Measurements from ENCODE around the gene TMC5. TPM values are rescaled to one million over a fixed set of nuclear protein-coding genes. Genes with fewer than 3 reads are reported as not detected.
"Not testable (repeated sequence)": the region's sequence is repeated elsewhere in the genome, so short reads cannot be mapped to it uniquely, and the experiment has no call there.

Gene TMC5
- total RNA-seq, 1 donor from 2014 or later: 0.32 TPM

DNA sequence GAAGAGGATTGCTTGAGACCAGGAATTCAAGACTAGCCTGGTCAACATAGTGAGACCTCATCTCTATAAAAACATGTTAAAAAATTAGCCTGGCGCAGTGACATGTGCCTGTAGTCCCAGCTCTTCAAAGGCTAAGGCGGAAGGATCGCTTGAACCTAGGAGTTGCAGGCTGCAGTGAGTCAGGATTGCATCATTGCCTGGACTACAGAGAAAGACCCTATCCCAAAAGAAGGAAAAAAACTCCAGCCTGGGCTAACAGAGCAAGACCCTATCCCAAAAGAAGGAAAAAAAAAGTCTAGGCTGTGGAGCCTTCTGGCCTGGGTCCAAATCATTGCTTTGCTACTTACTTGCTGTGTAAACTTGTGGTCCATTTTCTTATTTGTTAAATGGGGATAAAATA is 111.0 kb downstream of the TMC5 start:
- no peak overlapping the region for H3K9ac ChIP-seq

DNA sequence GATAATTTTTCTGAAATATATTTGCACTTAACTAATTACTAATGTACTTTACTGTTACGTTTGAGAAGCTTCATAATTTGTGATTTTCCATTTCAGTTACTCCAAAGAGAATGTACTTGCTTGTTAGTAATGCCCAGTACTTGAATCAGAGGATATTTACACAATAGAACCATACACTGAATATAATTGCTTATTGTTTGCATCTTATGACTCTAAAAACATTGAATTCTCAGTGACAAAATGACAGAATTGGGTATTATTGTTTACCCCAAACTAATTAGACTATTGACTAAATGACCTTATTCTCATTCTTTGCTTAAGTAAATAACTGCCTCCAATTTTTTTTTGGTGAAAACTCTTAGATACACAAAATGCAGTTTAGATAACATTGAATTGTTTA is 114.9 kb downstream of the TMC5 start:
- DNase-seq (ENCODE audit: low spot score): no peak
- TF ChIP-seq, protein P1, sequence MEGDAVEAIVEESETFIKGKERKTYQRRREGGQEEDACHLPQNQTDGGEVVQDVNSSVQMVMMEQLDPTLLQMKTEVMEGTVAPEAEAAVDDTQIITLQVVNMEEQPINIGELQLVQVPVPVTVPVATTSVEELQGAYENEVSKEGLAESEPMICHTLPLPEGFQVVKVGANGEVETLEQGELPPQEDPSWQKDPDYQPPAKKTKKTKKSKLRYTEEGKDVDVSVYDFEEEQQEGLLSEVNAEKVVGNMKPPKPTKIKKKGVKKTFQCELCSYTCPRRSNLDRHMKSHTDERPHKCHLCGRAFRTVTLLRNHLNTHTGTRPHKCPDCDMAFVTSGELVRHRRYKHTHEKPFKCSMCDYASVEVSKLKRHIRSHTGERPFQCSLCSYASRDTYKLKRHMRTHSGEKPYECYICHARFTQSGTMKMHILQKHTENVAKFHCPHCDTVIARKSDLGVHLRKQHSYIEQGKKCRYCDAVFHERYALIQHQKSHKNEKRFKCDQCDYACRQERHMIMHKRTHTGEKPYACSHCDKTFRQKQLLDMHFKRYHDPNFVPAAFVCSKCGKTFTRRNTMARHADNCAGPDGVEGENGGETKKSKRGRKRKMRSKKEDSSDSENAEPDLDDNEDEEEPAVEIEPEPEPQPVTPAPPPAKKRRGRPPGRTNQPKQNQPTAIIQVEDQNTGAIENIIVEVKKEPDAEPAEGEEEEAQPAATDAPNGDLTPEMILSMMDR (IDR thresholded peaks at IDR 0.05): no peak
- TF ChIP-seq EZH2phosphoT487 (IDR thresholded peaks at IDR 0.05) (no peak), EZH2 (IDR thresholded peaks at IDR 0.05) (no peak)
- Histone ChIP-seq H3K27ac (no peak overlapping the region), H3K4me3 (no peak overlapping the region), H3K27me3 (no peaks in the 10 kb centered on the region), H2AFZ (replicated peaks) (no peak overlapping the region), H3K9me3 (ENCODE audit: low read depth) (no peaks in the 10 kb centered on the region), H3K36me3 (peaks cover 27% of the 10 kb centered on the region), H3K4me2 (no peak overlapping the region), H3F3A (ENCODE audit: low read depth) (peaks cover 17% of the 10 kb centered on the region), H3K79me2 (ENCODE audit: low read depth) (peaks cover 2% of the 10 kb centered on the region), H4K20me1 (ENCODE audit: low read depth) (no peaks in the 10 kb centered on the region), H3K9ac (no peak overlapping the region), H3K4me1 (peaks cover 14% of the 10 kb centered on the region)
- Mint-ChIP-seq H3K4me3 (no peak overlapping the region), H3K4me1 (no peaks in the 10 kb centered on the region), H3K36me3 (peaks cover 30% of the 10 kb centered on the region), H3K27ac (no peak overlapping the region), H3K27me3 (ENCODE audit: insufficient read depth, low read depth) (no peaks in the 10 kb centered on the region), H3K9me3 (no peaks in the 10 kb centered on the region)

More for the DNA sequence above, 111.0 kb downstream of the TMC5 start:
- Histone ChIP-seq H3K4me3 (no peak overlapping the region), H3F3A (ENCODE audit: low read depth) (peaks cover 23% of the 10 kb centered on the region), H2AFZ (replicated peaks) (no peak overlapping the region), H3K27me3 (no peaks in the 10 kb centered on the region), H3K79me2 (ENCODE audit: low read depth) (peaks cover 39% of the 10 kb centered on the region), H3K27ac (no peak overlapping the region), H3K9me3 (ENCODE audit: low read depth) (no peaks in the 10 kb centered on the region), H3K4me2 (no peak overlapping the region), H3K36me3 (peaks cover 23% of the 10 kb centered on the region), H4K20me1 (ENCODE audit: low read depth) (no peaks in the 10 kb centered on the region), H3K4me1 (peaks cover 27% of the 10 kb centered on the region)
- H3K27me3 Mint-ChIP-seq (ENCODE audit: insufficient read depth, low read depth): no peaks in the 10 kb centered on the region
- no peak for TF ChIP-seq EZH2phosphoT487 (IDR thresholded peaks at IDR 0.05)
- TF ChIP-seq EZH2 (IDR thresholded peaks at IDR 0.05): no peak
- H3K27ac Mint-ChIP-seq: no peak overlapping the region
- no peak for DNase-seq (ENCODE audit: low spot score)
- no peaks in the 10 kb centered on the region for H3K9me3 Mint-ChIP-seq
- peaks cover 17% of the 10 kb centered on the region for H3K4me1 Mint-ChIP-seq
- H3K36me3 Mint-ChIP-seq: peaks cover 21% of the 10 kb centered on the region
- H3K4me3 Mint-ChIP-seq: no peak overlapping the region

DNA sequence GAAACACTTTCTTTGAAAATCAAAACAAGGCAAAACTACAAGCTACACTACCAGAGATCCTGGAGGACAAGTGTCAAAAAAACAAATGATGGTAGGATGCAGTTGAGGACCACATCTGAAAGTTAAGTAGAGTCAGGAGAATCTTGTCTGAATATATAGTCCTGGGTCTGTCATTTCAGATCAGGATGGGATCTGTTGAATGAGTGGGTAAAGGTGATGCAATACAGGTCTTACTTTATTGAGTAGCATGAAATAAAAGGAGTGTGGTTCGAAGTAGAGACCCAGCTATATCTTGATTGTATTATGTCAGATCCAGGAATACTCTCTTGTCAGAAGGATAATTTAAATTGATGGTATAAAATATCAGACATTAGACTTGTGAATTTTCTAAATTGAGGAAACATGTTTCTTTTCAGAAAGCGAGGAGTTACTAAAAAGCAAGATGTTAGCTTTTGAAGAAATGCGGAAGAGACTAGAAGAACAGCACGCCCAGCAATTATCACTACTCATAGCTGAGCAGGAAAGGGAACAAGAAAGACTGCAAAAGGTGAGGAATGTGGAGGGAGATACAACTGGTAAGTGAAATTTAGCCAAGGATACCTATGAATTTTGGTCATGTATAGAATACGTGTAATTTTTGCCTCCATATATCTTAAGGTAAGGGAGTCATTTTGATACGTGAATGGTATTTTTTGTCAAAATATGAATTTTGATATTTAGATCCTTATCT is 122.7 kb downstream of the TMC5 start:
- Histone ChIP-seq H3K9ac (no peak overlapping the region), H3K36me3 (peaks cover 18% of the 10 kb centered on the region), H4K20me1 (ENCODE audit: low read depth) (no peaks in the 10 kb centered on the region), H3K79me2 (ENCODE audit: low read depth) (no peaks in the 10 kb centered on the region), H3K27me3 (no peaks in the 10 kb centered on the region), H2AFZ (replicated peaks) (no peak overlapping the region), H3K9me3 (ENCODE audit: low read depth) (no peaks in the 10 kb centered on the region), H3K4me1 (no peaks in the 10 kb centered on the region), H3K4me2 (no peak overlapping the region), H3F3A (ENCODE audit: low read depth) (no peaks in the 10 kb centered on the region), H3K27ac (no peak overlapping the region), H3K4me3 (no peak overlapping the region)
- TF ChIP-seq EZH2 (IDR thresholded peaks at IDR 0.05) (no peak), EZH2phosphoT487 (IDR thresholded peaks at IDR 0.05) (no peak)
- TF ChIP-seq, protein P1 (IDR thresholded peaks at IDR 0.05): no peak
- no peak for DNase-seq (ENCODE audit: low spot score)
- H3K27me3 Mint-ChIP-seq (ENCODE audit: insufficient read depth, low read depth): no peaks in the 10 kb centered on the region
- H3K4me1 Mint-ChIP-seq: no peaks in the 10 kb centered on the region
- no peak overlapping the region for H3K4me3 Mint-ChIP-seq
- no peaks in the 10 kb centered on the region for H3K9me3 Mint-ChIP-seq
- no peak overlapping the region for H3K27ac Mint-ChIP-seq
- peaks cover 35% of the 10 kb centered on the region for H3K36me3 Mint-ChIP-seq

DNA sequence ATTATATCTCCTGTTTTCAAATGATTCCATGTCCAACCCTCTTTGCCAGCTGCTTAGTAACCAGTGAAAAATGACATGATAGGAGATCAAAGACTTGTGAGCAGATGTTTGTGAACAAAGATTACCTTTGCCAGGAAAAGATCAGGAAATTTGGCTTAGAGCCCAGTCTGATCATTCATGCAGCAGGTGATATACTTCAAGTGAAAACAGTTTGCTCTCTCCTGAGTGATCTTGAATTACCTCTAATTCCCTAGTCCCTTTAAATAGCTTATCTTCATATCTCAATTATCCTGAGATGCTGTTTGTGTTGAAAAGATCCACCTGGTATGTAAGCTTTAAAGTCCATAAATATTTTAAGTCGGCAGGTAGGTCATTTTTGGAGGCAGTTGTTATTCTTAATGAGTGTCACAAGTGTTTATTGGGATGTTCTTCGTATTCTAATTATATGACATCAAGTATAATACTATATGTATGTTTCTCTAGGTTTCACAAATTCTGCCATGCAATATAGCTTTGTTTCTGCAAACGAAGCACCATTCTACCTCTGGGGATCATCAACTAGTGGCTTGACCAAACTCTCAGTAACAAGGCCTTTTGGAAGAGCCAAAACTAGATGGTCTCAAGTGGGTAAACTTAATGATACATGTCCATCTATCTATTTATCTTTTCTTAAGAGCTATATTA is 124.6 kb downstream of the TMC5 start:
- Mint-ChIP-seq H3K36me3 (peaks cover 26% of the 10 kb centered on the region), H3K27me3 (ENCODE audit: insufficient read depth, low read depth) (no peaks in the 10 kb centered on the region), H3K4me1 (no peaks in the 10 kb centered on the region), H3K27ac (no peak overlapping the region), H3K4me3 (no peak overlapping the region), H3K9me3 (no peaks in the 10 kb centered on the region)
- no peaks in the 10 kb centered on the region for H4K20me1 ChIP-seq (ENCODE audit: low read depth)
- no peak overlapping the region for H3K9ac ChIP-seq
- no peak overlapping the region for H3K4me2 ChIP-seq
- H3K79me2 ChIP-seq (ENCODE audit: low read depth): no peaks in the 10 kb centered on the region
- H3K27ac ChIP-seq: no peak overlapping the region
- no peaks in the 10 kb centered on the region for H3K9me3 ChIP-seq (ENCODE audit: low read depth)
- no peak overlapping the region for H2AFZ ChIP-seq (replicated peaks)
- no peaks in the 10 kb centered on the region for H3K4me1 ChIP-seq
- H3F3A ChIP-seq (ENCODE audit: low read depth): no peaks in the 10 kb centered on the region
- peaks cover 27% of the 10 kb centered on the region for H3K36me3 ChIP-seq
- TF ChIP-seq EZH2phosphoT487 (IDR thresholded peaks at IDR 0.05) (no peak), EZH2 (IDR thresholded peaks at IDR 0.05) (no peak)
- TF ChIP-seq, protein P1 (IDR thresholded peaks at IDR 0.05): no peak
- no peak for DNase-seq (ENCODE audit: low spot score)
- H3K4me3 ChIP-seq: no peak overlapping the region
- no peaks in the 10 kb centered on the region for H3K27me3 ChIP-seq

DNA sequence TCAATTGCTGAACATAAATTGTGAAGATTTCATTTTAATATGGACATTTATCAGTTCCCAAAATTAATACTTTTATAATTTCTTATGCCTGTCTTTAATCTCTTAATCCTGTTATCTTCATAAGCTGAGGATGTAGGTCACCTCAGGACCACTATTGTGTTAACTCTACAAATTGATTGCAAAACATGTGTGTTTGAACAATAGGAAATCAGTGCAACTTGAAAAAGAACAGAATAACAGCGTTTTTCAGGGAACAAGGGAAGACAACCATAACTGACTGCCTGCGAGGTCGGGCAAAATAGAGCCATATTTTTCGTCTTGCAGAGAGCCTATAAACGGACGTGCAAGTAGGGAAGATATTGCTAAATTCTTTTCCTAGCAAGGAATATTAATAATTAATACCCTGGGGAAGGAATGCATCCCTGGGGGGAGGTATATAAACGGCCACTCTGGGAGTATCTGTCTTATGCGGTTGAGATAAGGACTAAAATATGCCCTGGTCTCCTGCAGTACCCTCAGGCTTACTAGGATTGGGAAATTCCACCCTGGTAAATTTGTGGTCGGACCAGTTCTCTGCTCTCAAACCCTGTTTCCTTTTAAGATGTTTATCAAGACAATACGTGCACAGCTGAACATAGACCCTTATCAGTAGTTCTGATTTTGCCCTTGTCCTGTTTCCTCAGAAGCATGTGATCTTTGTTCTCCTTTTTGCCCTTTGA is 125.8 kb downstream of the TMC5 start:
- H3K9ac ChIP-seq; H3F3A ChIP-seq (ENCODE audit: low read depth); H3K27ac Mint-ChIP-seq; H3K27me3 ChIP-seq; H2AFZ ChIP-seq (replicated peaks); H3K27me3 Mint-ChIP-seq (ENCODE audit: insufficient read depth, low read depth); DNase-seq (ENCODE audit: low spot score); H3K4me1 Mint-ChIP-seq; H3K27ac ChIP-seq; H4K20me1 ChIP-seq (ENCODE audit: low read depth); H3K4me1 ChIP-seq; H3K4me2 ChIP-seq; H3K4me3 ChIP-seq; H3K4me3 Mint-ChIP-seq; H3K79me2 ChIP-seq (ENCODE audit: low read depth); H3K9me3 ChIP-seq (ENCODE audit: low read depth); H3K9me3 Mint-ChIP-seq: not testable (repeated sequence)
- H3K36me3 Mint-ChIP-seq: peaks cover 26% of the 10 kb centered on the region
- peaks cover 27% of the 10 kb centered on the region for H3K36me3 ChIP-seq

Data from neural progenitor cell (in vitro differentiated cells).